HepG2 (cell line): ENCODE results near the gene SOX12. TPM values are rescaled to one million over a fixed set of nuclear protein-coding genes. Genes with fewer than 3 reads are reported as not detected.

Source experiments
- DNMT1 ChIP-seq: sonication (generic); formaldehyde crosslinking; IDR thresholded peaks from 2 replicates; pipeline ENCODE4 v1.5.1; 2020; ENCODE audit warnings: mild to moderate bottlenecking, missing genetic modification reagents
- FOXA1 ChIP-seq, 2 experiments: fragments of 450-650 bp in 1 of 2; sonication (generic) in 1 of 2; formaldehyde crosslinking in 1 of 2; IDR thresholded peaks; 2 replicates each; pipeline versions ENCODE4 v1.4.0 to v1.6.1; 2016 to 2020; ENCODE audit warnings: missing genetic modification reagents in 1 of 2
- HNRNPUL1 ChIP-seq: fragments of 200-400 bp; formaldehyde crosslinking; IDR thresholded peaks from 2 replicates; pipeline ENCODE4 v1.6.1; 2017; ENCODE audit warnings: low read depth, mild to moderate bottlenecking, low read length, moderate library complexity
- MAFK ChIP-seq, 2 experiments: IDR thresholded peaks in 1 of 2; conservative IDR thresholded peaks in 1 of 2; 2 replicates each; pipeline ENCODE4 v1.6.1; 2011; ENCODE audit warnings: improper control_type of control experiment in 2 of 2, low read length in 2 of 2
- MED1 ChIP-seq: sonication (generic); formaldehyde crosslinking; IDR thresholded peaks from 2 replicates; pipeline ENCODE4 v1.4.0; 2020; ENCODE audit warnings: missing genetic modification reagents
- MTA3 ChIP-seq: sonication (generic); formaldehyde crosslinking; IDR thresholded peaks from 2 replicates; pipeline ENCODE4 v1.4.0; 2020; ENCODE audit warnings: missing genetic modification reagents
- SALL2 ChIP-seq: sonication (generic); formaldehyde crosslinking; IDR thresholded peaks from 2 replicates; pipeline ENCODE4 v1.8.1; 2023; ENCODE audit warnings: mild to moderate bottlenecking, missing genetic modification reagents, inconsistent platforms
- SP4 ChIP-seq: sonication (generic); formaldehyde crosslinking; IDR thresholded peaks from 2 replicates; pipeline ENCODE4 v1.8.1; 2023; ENCODE audit warnings: mild to moderate bottlenecking, missing genetic modification reagents
- ZFP1 ChIP-seq: IDR thresholded peaks from 2 replicates; pipeline ENCODE4 v1.6.1; 2016
- ZNF234 ChIP-seq: sonication (generic); formaldehyde crosslinking; conservative IDR thresholded peaks from 2 replicates; pipeline ENCODE4 v1.5.1; 2020; ENCODE audit warnings: mild to moderate bottlenecking, missing genetic modification reagents
- polyA plus RNA-seq, 8 experiments: library from polyadenylated mRNA; depleted of rRNA in 3 of 8; stranded (reverse) in 7 of 8; unstranded in 1 of 8; fragments of >200 nt; fragmentation: Illumina TruSeq in 4 of 8; extraction: Trizol in 4 of 8; gene quantifications; 2 replicates each; pipeline versions ENCODE4 v1.2.1 to v1.2.3, GENCODE V29; 2011 to 2016; ENCODE audit warnings: low read depth in 4 of 8, missing spikeins in 1 of 8, mixed read lengths in 1 of 8; ENCODE audit not compliant: insufficient read depth in 1 of 8
- total RNA-seq, 5 experiments: library from RNA; depleted of rRNA; stranded (reverse); fragments of >200 nt; fragmentation: Illumina TruSeq; extraction: Trizol; gene quantifications; 2 replicates each; pipeline ENCODE4 v1.2.3, GENCODE V29; 2016; ENCODE audit warnings: low read depth in 1 of 5
- TF ChIP-seq, protein P1 (sequence below), 2 experiments: sonication (generic) in 1 of 2; formaldehyde crosslinking in 1 of 2; IDR thresholded peaks; 2 replicates each; pipeline versions ENCODE4 v1.5.1 to v1.6.1; 2011 to 2020; ENCODE audit warnings: borderline replicate concordance in 1 of 2, low read depth in 1 of 2, low read length in 1 of 2, mild to moderate bottlenecking in 1 of 2, missing genetic modification reagents in 1 of 2, moderate library complexity in 1 of 2
- TF ChIP-seq, protein P2 (sequence below): sonication (generic); formaldehyde crosslinking; IDR thresholded peaks from 2 replicates; pipeline ENCODE4 v1.5.0; 2020; ENCODE audit warnings: mild to moderate bottlenecking, missing genetic modification reagents, borderline replicate concordance

The SOX12 gene
- total and polyA plus RNA-seq, 2 of the 13 experiments (the other 11 are each of a cell fraction or from before 2014, with no cell fraction given) = 10.0 to 18.7 TPM

DNA sequence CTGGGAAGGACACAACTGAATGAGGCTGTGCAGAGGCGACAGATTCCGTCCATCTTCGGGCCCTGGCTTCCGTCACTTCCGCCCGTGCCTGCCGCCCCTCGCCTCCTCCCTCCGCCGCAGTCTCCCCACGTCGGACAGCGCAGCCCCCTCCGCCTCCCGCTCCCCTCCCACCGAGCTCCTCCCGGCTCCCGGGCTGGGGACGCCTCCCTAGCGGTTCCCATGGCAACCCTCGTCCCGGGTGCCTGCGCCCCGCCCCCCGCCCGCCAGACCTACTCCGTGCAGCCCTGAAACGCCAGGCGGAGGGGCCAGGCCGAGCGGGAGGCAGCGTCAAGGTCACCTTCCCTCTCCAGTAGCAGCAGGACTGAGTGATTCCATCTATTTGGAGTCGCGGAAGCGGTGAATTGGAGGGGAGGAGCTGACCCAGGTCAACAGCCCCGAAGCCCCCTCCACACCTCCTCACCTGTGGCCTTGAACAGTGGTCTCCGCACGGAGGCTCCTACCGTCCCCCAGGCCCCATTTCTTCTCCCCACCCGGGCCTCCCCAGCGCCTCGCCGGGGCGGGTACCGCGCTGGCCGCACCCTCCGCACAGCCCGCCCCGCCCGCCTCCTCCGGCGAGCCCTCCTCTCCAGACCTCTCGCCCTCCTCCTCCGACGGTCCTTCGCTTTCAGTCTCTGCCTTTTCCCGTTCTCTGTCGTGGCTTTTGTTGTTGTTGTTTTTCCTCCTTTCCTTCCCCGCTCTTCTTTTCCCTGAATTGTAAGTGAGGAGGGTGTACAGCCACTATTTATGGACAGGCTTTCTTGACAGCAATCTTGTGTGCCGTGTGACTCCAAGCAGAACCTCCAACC, 22.5 kb downstream of the SOX12 start (continued):
- TF ChIP-seq, protein P1, sequence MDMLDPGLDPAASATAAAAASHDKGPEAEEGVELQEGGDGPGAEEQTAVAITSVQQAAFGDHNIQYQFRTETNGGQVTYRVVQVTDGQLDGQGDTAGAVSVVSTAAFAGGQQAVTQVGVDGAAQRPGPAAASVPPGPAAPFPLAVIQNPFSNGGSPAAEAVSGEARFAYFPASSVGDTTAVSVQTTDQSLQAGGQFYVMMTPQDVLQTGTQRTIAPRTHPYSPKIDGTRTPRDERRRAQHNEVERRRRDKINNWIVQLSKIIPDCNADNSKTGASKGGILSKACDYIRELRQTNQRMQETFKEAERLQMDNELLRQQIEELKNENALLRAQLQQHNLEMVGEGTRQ (IDR thresholded peaks at IDR 0.05; ENCODE audit: low read depth, low read length) = no peak
- TF ChIP-seq, protein P1 (CRISPR knock-in tag; IDR thresholded peaks at IDR 0.05; ENCODE audit: borderline replicate concordance) = peak; percentile 67; the same call in 1 of the 2 replicates
- TF ChIP-seq ZNF234 (CRISPR knock-in tag) (0 out of 2 replicates have a peak, but pooled peaks have one; percentile 58), ZFP1 (peak; percentile 96), MTA3 (CRISPR knock-in tag) (no peak), SALL2 (peak; percentile 97), HNRNPUL1 (peak; percentile 82), FOXA1 (IDR thresholded peaks at IDR 0.05) (peak; percentile 64; the same call in 1 of the 2 replicates), FOXA1 (CRISPR knock-in tag; IDR thresholded peaks at IDR 0.05) (peak; percentile 73), DNMT1 (CRISPR knock-in tag) (0 out of 2 replicates have a peak, but pooled peaks have one; percentile 41), SP4 (CRISPR knock-in tag) (peak; percentile 92), MAFK (conservative IDR thresholded peaks at IDR 0.05 in 1 of 2, IDR thresholded peaks at IDR 0.05 in 1 of 2; ENCODE audit: low read length in 2 of 2) (no peak; a peak in 1 of 4 replicates), MED1 (peak; percentile 99)
- TF ChIP-seq, protein P2, sequence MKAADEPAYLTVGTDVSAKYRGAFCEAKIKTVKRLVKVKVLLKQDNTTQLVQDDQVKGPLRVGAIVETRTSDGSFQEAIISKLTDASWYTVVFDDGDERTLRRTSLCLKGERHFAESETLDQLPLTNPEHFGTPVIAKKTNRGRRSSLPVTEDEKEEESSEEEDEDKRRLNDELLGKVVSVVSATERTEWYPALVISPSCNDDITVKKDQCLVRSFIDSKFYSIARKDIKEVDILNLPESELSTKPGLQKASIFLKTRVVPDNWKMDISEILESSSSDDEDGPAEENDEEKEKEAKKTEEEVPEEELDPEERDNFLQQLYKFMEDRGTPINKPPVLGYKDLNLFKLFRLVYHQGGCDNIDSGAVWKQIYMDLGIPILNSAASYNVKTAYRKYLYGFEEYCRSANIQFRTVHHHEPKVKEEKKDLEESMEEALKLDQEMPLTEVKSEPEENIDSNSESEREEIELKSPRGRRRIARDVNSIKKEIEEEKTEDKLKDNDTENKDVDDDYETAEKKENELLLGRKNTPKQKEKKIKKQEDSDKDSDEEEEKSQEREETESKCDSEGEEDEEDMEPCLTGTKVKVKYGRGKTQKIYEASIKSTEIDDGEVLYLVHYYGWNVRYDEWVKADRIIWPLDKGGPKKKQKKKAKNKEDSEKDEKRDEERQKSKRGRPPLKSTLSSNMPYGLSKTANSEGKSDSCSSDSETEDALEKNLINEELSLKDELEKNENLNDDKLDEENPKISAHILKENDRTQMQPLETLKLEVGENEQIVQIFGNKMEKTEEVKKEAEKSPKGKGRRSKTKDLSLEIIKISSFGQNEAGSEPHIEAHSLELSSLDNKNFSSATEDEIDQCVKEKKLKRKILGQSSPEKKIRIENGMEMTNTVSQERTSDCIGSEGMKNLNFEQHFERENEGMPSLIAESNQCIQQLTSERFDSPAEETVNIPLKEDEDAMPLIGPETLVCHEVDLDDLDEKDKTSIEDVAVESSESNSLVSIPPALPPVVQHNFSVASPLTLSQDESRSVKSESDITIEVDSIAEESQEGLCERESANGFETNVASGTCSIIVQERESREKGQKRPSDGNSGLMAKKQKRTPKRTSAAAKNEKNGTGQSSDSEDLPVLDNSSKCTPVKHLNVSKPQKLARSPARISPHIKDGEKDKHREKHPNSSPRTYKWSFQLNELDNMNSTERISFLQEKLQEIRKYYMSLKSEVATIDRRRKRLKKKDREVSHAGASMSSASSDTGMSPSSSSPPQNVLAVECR = peak; percentile 99
